HAP-1 (cell line): ENCODE data around the gene ADORA2B.
A peak's percentile ranks its signal among the peaks of the same experiment; 100 is the strongest.
"Not testable (repeated sequence)": the region's sequence is repeated elsewhere in the genome, so short reads cannot be mapped to it uniquely, and the experiment has no call there.

Experiments used
- DNase-seq, 2 experiments: peaks; one replicate each; pipeline ENCODE4 v3.0.0-alpha.2; 2016 to 2020; ENCODE audit warnings: low spot score in 2 of 2
- H3K27me3 ChIP-seq: fragments of 250-450 bp; sonication (Bioruptor Pico); 2 replicates; pipeline ENCODE4 v1.5.1; 2020; ENCODE audit warnings: low read depth, mild to moderate bottlenecking, moderate library complexity
- H3K36me3 ChIP-seq: fragments of 250-450 bp; sonication (Bioruptor Pico); replicated peaks from 2 replicates; pipeline ENCODE4 v1.5.1; 2020; ENCODE audit warnings: mild to moderate bottlenecking
- H3K4me1 ChIP-seq: fragments of 250-450 bp; sonication (Bioruptor Pico); 2 replicates; pipeline ENCODE4 v1.5.1; 2020; ENCODE audit warnings: mild to moderate bottlenecking
- H3K4me3 ChIP-seq: fragments of 250-450 bp; sonication (Bioruptor Pico); 2 replicates; pipeline ENCODE4 v1.5.1; 2020; ENCODE audit warnings: mild to moderate bottlenecking, moderate library complexity
- H3K9me3 ChIP-seq: fragments of 250-450 bp; sonication (Bioruptor Pico); 2 replicates; pipeline ENCODE4 v1.5.1; 2020; ENCODE audit warnings: mild to moderate bottlenecking, moderate library complexity
- in situ Hi-C: fragments of 300-500 bp; cut with MboI; formaldehyde crosslinking; loops from 3 replicates; pipeline ENCODE4 v1.14.3; 2020; ENCODE audit warnings: low sequenced_read_pairs, inconsistent platforms, mixed read lengths

Gene ADORA2B

GRCh38 chr17:15931394-15931793 is 13.5 kb upstream of the ADORA2B start:
- no peak for DNase-seq

DNA sequence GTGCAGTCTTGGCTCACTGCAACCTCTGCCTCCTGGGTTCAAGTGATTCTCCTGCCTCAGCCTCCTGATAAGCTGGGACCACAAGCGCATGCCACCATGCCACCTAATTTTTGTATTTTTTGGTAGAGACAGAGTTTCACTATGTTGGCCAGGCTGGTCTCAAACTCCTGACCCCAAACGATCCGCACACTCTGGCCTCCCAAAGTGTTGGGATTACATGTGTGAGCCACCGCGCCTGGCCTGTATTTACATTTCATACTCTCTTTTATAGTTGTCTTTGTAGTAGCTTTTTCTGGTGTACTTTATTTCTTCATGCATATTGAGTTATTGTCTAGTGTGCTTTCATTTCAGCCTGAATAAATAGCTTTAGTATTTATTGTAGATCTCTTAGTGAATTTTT is 10.1 kb upstream of the ADORA2B start:
- no peaks in the 10 kb centered on the region for H3K27me3 ChIP-seq
- DNase-seq = no peak
- no peaks in the 10 kb centered on the region for H3K9me3 ChIP-seq
- H3K4me1 ChIP-seq = no peaks in the 10 kb centered on the region
- no peak overlapping the region for H3K4me3 ChIP-seq
- no peaks in the 10 kb centered on the region for H3K36me3 ChIP-seq
- in situ Hi-C loops = no loop called here

More at GRCh38 chr17:15931394-15931793, 13.5 kb upstream of the ADORA2B start:
- H3K27me3 ChIP-seq = 0 out of 2 replicates have a peak, but pooled peaks cover 2% of the 10 kb centered on the region
- H3K9me3 ChIP-seq = no peaks in the 10 kb centered on the region
- H3K4me1 ChIP-seq = no peaks in the 10 kb centered on the region
- no peak overlapping the region for H3K4me3 ChIP-seq
- H3K36me3 ChIP-seq = no peaks in the 10 kb centered on the region
- in situ Hi-C loops = no loop called here

DNA sequence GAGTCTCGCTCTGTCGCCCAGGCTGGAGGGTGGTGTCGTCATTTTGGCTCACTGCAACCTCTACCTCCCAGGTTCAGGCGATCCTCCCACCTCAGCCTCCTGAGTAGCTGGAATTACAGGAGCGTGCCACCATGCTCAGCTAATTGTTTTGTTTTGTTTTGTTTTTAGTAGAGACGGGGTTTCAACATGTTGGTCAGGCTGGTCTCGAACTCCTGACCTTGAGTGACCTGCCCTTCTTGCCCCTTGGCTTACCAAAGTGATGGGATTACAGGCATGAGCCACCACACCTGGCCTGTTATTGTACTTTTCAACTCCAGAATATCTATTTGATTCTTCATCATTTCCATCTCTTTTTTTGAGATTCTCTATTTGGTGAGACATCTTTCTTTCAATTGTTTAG is 9.0 kb upstream of the ADORA2B start:
- no peaks in the 10 kb centered on the region for H3K27me3 ChIP-seq
- no peak overlapping the region for H3K4me3 ChIP-seq
- no peak for DNase-seq
- no peaks in the 10 kb centered on the region for H3K9me3 ChIP-seq
- in situ Hi-C loops = no loop called here
- no peaks in the 10 kb centered on the region for H3K4me1 ChIP-seq
- no peaks in the 10 kb centered on the region for H3K36me3 ChIP-seq

- H3K4me3 ChIP-seq, H3K9me3 ChIP-seq, H3K4me1 ChIP-seq, H3K27me3 ChIP-seq, H3K36me3 ChIP-seq, in situ Hi-C loops, DNase-seq: not testable (repeated sequence)
Measured at GRCh38 chr17:15936481-15936880, 8.4 kb upstream of the ADORA2B start.

GRCh38 chr17:15941781-15942180 is 3.1 kb upstream of the ADORA2B start:
- H3K27me3 ChIP-seq = no peaks in the 10 kb centered on the region
- H3K9me3 ChIP-seq = no peaks in the 10 kb centered on the region
- H3K4me3 ChIP-seq = no peak overlapping the region
- H3K36me3 ChIP-seq = no peaks in the 10 kb centered on the region
- DNase-seq = no peak
- in situ Hi-C loops = no loop called here
- H3K4me1 ChIP-seq = peaks cover 8% of the 10 kb centered on the region

GRCh38 chr17:15942207-15942833 is 2.6 kb upstream of the ADORA2B start:
- H3K4me3 ChIP-seq = no peak overlapping the region
- in situ Hi-C loops = no loop called here
- H3K9me3 ChIP-seq = no peaks in the 10 kb centered on the region
- no peak for DNase-seq
- H3K36me3 ChIP-seq = no peaks in the 10 kb centered on the region
- H3K4me1 ChIP-seq = peaks cover 10% of the 10 kb centered on the region
- H3K27me3 ChIP-seq = no peaks in the 10 kb centered on the region

- Histone ChIP-seq H3K9me3 (no peaks in the 10 kb centered on the region), H3K4me1 (peaks cover 10% of the 10 kb centered on the region), H3K27me3 (no peaks in the 10 kb centered on the region), H3K36me3 (no peaks in the 10 kb centered on the region), H3K4me3 (peak overlapping the region; percentile 57)
- in situ Hi-C loops = no loop called here
- DNase-seq = no peak
Measured at GRCh38 chr17:15943971-15944758, 765 bp upstream of the ADORA2B start.

DNA sequence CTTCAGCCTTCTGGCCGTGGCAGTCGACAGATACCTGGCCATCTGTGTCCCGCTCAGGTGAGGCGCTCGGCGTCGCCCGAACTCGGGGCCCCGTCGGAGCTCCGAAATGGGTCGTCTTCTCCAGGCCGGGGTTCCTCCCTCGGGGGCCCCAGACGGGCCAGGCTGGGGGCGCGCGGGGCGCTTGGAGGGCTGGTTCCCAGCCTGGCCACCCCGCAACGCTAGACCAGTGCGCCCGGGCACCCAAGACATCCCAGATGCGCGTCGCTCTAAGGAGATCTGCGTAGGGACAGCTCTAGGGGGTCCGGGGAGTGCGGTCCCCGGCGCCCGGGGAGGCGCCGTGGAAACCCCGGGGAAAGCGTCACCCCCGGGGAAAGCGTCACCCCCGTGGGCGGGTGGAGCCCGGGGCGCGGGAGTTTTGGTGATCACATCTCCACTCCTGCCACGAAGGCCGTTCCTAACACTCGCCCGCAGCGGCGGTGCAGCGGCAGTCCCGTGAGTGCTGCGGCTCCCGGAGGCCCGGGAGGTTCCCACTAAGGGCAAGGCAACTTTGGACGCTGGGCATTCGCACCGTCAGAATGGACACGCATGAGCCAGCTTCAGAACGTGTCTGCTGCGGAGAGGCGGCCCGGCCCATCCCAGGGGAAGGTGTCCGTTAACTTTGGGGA is 729 bp downstream of the ADORA2B start:
- Histone ChIP-seq H3K36me3 (peaks cover 2% of the 10 kb centered on the region), H3K4me1 (peaks cover 10% of the 10 kb centered on the region), H3K27me3 (no peaks in the 10 kb centered on the region), H3K9me3 (no peaks in the 10 kb centered on the region), H3K4me3 (peak overlapping the region; percentile 57)
- DNase-seq = peak in 1 of 2 experiments; percentile 39
- in situ Hi-C loops = no loop called here

- in situ Hi-C loops = no loop called here
- Histone ChIP-seq H3K36me3 (peaks cover 3% of the 10 kb centered on the region), H3K4me1 (peaks cover 10% of the 10 kb centered on the region)
Measured at GRCh38 chr17:15946611-15947120, 1.7 kb downstream of the ADORA2B start.

DNA sequence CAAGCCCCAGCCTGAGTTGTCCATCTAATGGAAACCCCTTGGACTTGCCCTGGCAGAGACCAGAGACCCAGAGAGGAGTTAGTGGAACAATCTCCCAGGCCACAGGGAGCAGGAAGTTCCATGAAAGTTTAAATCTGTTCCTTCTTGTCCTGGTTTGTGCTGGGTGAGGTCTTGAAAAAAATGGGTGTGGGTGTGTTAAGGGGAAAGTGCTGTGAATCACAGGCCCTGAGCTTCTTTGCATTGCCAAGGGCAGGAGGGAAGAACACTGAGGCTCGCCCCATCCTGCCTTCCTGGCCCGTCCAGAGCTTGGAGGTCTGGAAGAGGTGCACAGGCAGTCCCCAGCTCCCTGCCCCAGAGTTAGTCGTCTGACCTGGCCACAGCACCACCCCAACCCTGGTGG is 2.3 kb downstream of the ADORA2B start:
- H3K4me3 ChIP-seq = no peak overlapping the region

More at GRCh38 chr17:15946611-15947120, 1.7 kb downstream of the ADORA2B start:
- DNase-seq = peak in 1 of 2 experiments; percentile 29
- Histone ChIP-seq H3K27me3 (no peaks in the 10 kb centered on the region), H3K9me3 (no peaks in the 10 kb centered on the region), H3K4me3 (peak overlapping the region; percentile 57)

DNA sequence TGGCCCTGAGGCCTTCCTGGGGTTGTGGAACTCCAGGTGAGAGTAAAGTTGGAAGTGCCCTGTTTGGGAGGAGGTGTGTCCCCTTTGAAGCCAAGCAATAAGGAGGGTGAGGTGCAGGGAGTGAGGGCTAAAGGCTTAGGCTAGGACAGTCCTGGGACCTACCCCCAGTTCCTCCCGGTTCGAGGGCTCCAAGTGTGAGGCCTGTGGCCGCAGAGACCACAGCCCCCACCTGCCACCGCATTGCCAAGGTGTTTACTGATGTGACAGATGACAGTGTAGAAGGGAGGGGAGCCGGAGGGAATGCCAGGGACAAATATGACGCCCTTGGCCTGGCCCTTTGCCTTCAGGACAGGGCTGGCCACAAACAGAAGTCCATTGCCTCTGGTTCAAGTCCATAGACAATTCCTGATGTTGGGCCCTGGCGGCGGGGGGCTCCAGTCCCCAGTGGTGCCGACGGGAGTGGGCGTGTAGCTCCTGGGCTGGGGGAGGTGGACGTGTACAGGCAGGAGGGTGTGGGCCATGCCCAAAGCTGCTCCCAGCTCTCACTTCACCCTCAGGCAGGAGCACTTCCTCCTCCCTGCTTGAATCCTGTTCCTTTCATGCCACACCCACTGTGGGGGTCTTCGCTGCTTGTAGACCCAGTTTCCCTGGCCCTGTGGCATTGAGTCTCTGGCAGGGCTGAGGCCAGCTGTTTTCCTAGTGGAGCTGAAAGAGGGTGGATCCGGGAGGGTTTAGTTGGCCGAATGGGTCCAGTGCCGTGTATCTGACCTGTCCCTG is 3.2 kb downstream of the ADORA2B start:
- no peaks in the 10 kb centered on the region for H3K27me3 ChIP-seq
- H3K9me3 ChIP-seq = no peaks in the 10 kb centered on the region
- peaks cover 3% of the 10 kb centered on the region for H3K36me3 ChIP-seq
- in situ Hi-C loops = no loop called here
- no peak overlapping the region for H3K4me3 ChIP-seq
- peaks cover 10% of the 10 kb centered on the region for H3K4me1 ChIP-seq
- DNase-seq = no peak

More for the DNA sequence above, 2.3 kb downstream of the ADORA2B start:
- Histone ChIP-seq H3K36me3 (peaks cover 3% of the 10 kb centered on the region), H3K9me3 (no peaks in the 10 kb centered on the region), H3K27me3 (no peaks in the 10 kb centered on the region), H3K4me1 (peaks cover 10% of the 10 kb centered on the region)
- DNase-seq = no peak
- in situ Hi-C loops = no loop called here

DNA sequence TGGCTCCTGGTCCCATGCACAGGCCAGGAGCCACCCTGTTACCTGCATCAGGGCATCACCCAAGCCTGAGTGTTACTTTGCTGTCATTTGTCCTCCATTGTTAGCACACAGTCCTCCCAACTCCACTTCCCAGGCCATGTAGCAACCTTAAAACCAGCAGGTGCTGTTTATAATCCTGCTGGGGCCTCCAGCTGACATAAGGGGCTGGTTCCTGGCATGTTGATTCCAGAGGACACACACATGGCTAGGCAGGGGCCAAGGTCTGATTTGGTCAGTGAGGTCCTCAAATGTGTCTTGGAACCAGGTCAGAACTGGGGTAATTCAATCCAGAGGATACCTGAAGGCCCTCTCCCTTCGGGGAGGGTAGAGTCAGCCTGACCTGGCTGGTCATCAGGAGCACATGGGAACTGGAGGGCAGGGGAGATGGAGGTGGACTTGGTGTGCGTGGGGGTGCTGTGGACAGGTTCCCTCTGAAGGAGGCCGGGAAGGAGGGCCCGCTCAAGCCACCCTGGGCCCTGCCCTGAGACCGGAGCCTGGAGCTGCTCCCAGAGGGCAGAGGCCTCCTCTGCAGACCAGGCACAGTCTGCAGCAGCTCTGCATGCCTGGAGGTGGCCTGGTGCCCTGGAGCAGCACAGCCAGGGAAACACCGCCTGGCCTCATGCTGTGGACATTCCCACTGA is 6.6 kb downstream of the ADORA2B start:
- H3K4me1 ChIP-seq = peaks cover 11% of the 10 kb centered on the region
- in situ Hi-C loops = no loop called here
- H3K4me3 ChIP-seq = no peak overlapping the region
- no peak for DNase-seq
- no peaks in the 10 kb centered on the region for H3K9me3 ChIP-seq
- H3K27me3 ChIP-seq = no peaks in the 10 kb centered on the region
- peaks cover 3% of the 10 kb centered on the region for H3K36me3 ChIP-seq

GRCh38 chr17:15952048-15952532 is 7.2 kb downstream of the ADORA2B start:
- in situ Hi-C loops = no loop called here

More at GRCh38 chr17:15952048-15952532, 7.2 kb downstream of the ADORA2B start:
- Histone ChIP-seq H3K9me3 (no peaks in the 10 kb centered on the region), H3K36me3 (peaks cover 3% of the 10 kb centered on the region), H3K4me1 (peaks cover 6% of the 10 kb centered on the region), H3K27me3 (no peaks in the 10 kb centered on the region), H3K4me3 (no peak overlapping the region)
- DNase-seq = no peak
